Endodermal cell (in vitro differentiated cells): ENCODE measurements around the gene MTIF3. TPM values are rescaled to one million over a fixed set of nuclear protein-coding genes. Genes with fewer than 3 reads are reported as not detected.

Source experiments
- DNase-seq: peaks from one replicate; pipeline ENCODE4 v3.0.0-alpha.2; 2017
- H3K27ac ChIP-seq: 2 replicates; pipeline ENCODE4 v1.5.1; 2013; ENCODE audit warnings: mild to moderate bottlenecking, low read depth, low read length, moderate library complexity
- H3K27me3 ChIP-seq: 2 replicates; pipeline ENCODE4 v1.6.1; 2013; ENCODE audit warnings: mild to moderate bottlenecking, low read length, moderate library complexity; ENCODE audit not compliant: insufficient read depth, control insufficient read depth, poor library complexity, severe bottlenecking
- H3K36me3 ChIP-seq: 2 replicates; pipeline ENCODE4 v1.7.0; 2013; ENCODE audit warnings: mild to moderate bottlenecking, low read length, moderate library complexity; ENCODE audit not compliant: control insufficient read depth, insufficient read depth
- H3K4me1 ChIP-seq: one replicate; pipeline ENCODE4 v1.7.0; 2013; ENCODE audit warnings: low read length; ENCODE audit not compliant: control insufficient read depth, insufficient read depth
- H3K4me3 ChIP-seq: 2 replicates; pipeline ENCODE4 v1.5.1; 2013; ENCODE audit warnings: mild to moderate bottlenecking, low read length, moderate library complexity
- H3K9ac ChIP-seq: 2 replicates; pipeline ENCODE4 v1.6.1; 2013; ENCODE audit warnings: mild to moderate bottlenecking, low read length, moderate library complexity; ENCODE audit not compliant: poor library complexity, severe bottlenecking; ENCODE audit errors: extremely low read depth
- H3K9me3 ChIP-seq: 2 replicates; pipeline ENCODE4 v1.6.1; 2013; ENCODE audit warnings: mild to moderate bottlenecking, low read length, moderate library complexity; ENCODE audit not compliant: control insufficient read depth
- H3K27ac Mint-ChIP-seq: 2 replicates; pipeline ENCODE4 v1.8.0; 2020; ENCODE audit warnings: mixed read lengths
- H3K27me3 Mint-ChIP-seq: 2 replicates; pipeline ENCODE4 v1.8.0; 2021; ENCODE audit warnings: mild to moderate bottlenecking, mixed read lengths; ENCODE audit not compliant: insufficient read depth
- H3K36me3 Mint-ChIP-seq: 2 replicates; pipeline ENCODE4 v1.8.0; 2020; ENCODE audit warnings: low read depth, mixed read lengths
- H3K4me1 Mint-ChIP-seq: 2 replicates; pipeline ENCODE4 v1.8.0; 2020; ENCODE audit warnings: mixed read lengths
- H3K4me3 Mint-ChIP-seq: 2 replicates; pipeline ENCODE4 v1.8.0; 2020; ENCODE audit warnings: mild to moderate bottlenecking, moderate library complexity, mixed read lengths
- H3K9me3 Mint-ChIP-seq: 2 replicates; pipeline ENCODE4 v1.8.0; 2020; ENCODE audit warnings: mild to moderate bottlenecking, mixed read lengths
- CTCF ChIP-seq: fragments of 200-600 bp; sonication (generic); conservative IDR thresholded peaks from 2 replicates; pipeline ENCODE4 v1.5.0; 2021; ENCODE audit warnings: antibody characterized with exemption, mild to moderate bottlenecking
- WGBS, 2 experiments: methylation state at CpG; one replicate each; pipeline versions ENCODE4 v1.1.5 to v1.1.7; 2013; ENCODE audit warnings: missing lambda C conversion rate in 2 of 2, mixed read lengths in 1 of 2; ENCODE audit not compliant: insufficient coverage in 1 of 2, insufficient read length in 1 of 2; 5-methylcytosine and 5-hydroxymethylcytosine counted together
- total RNA-seq, 2 donors: library from RNA; stranded (reverse); fragmentation: NEBNext Ultra II Directional in 1 of 2; extraction: Animal tissue kit (Norgen Biotek cat#: 25700) in 1 of 2; gene quantifications; 2 replicates in 1 of 2; 3 replicates in 1 of 2; pipeline ENCODE4 v1.2.1, GENCODE V29; 2021

Gene MTIF3
- total RNA-seq, 2 donors from 2014 or later: 35.0 to 46.8 TPM

GRCh38 chr13:27442071-27442647 lies 8.2 kb downstream of the MTIF3 start:
- Histone ChIP-seq H3K9ac (no peak overlapping the region), H3K27ac (no peak overlapping the region), H3K36me3 (peaks cover 15% of the 10 kb centered on the region), H3K4me1 (no peaks in the 10 kb centered on the region), H3K9me3 (no peaks in the 10 kb centered on the region), H3K27me3 (no peaks in the 10 kb centered on the region), H3K4me3 (no peak overlapping the region)
- H3K9me3 Mint-ChIP-seq: no peaks in the 10 kb centered on the region
- peaks cover under 1% of the 10 kb centered on the region for H3K4me1 Mint-ChIP-seq
- WGBS, 2 experiments: 88 to 90% methylated on average over 12 to 15 of the region's 15 CpGs
- TF ChIP-seq CTCF: no peak
- no peaks in the 10 kb centered on the region for H3K27me3 Mint-ChIP-seq
- no peak overlapping the region for H3K4me3 Mint-ChIP-seq
- no peak overlapping the region for H3K27ac Mint-ChIP-seq
- no peak for DNase-seq
- H3K36me3 Mint-ChIP-seq: peaks cover 19% of the 10 kb centered on the region

GRCh38 chr13:27440408-27440807 lies 10.0 kb downstream of the MTIF3 start:
- no peak overlapping the region for H3K4me3 ChIP-seq
- H3K4me1 Mint-ChIP-seq: no peaks in the 10 kb centered on the region
- peaks cover 25% of the 10 kb centered on the region for H3K36me3 ChIP-seq
- no peaks in the 10 kb centered on the region for H3K9me3 ChIP-seq
- no peak overlapping the region for H3K27ac Mint-ChIP-seq
- H3K27me3 ChIP-seq: no peaks in the 10 kb centered on the region
- H3K27ac ChIP-seq: no peak overlapping the region
- H3K4me3 Mint-ChIP-seq: no peak overlapping the region
- no peak overlapping the region for H3K9ac ChIP-seq
- WGBS, 2 experiments: 90 to 94% methylated on average over 1 of the region's 1 CpG
- TF ChIP-seq CTCF: no peak
- DNase-seq: no peak
- peaks cover 30% of the 10 kb centered on the region for H3K36me3 Mint-ChIP-seq
- no peaks in the 10 kb centered on the region for H3K4me1 ChIP-seq
- H3K9me3 Mint-ChIP-seq: no peaks in the 10 kb centered on the region
- no peaks in the 10 kb centered on the region for H3K27me3 Mint-ChIP-seq

- Histone ChIP-seq H3K4me1 (no peaks in the 10 kb centered on the region), H3K9me3 (no peaks in the 10 kb centered on the region), H3K36me3 (peaks cover 55% of the 10 kb centered on the region), H3K4me3 (no peak overlapping the region), H3K27ac (no peak overlapping the region), H3K27me3 (no peaks in the 10 kb centered on the region), H3K9ac (no peak overlapping the region)
- no peaks in the 10 kb centered on the region for H3K9me3 Mint-ChIP-seq
- no peak for TF ChIP-seq CTCF
- H3K27ac Mint-ChIP-seq: no peak overlapping the region
- DNase-seq: no peak
- 83 to 99% methylated on average over 1 to 2 of the region's 2 CpGs for WGBS, 2 experiments
- H3K4me3 Mint-ChIP-seq: no peak overlapping the region
- H3K4me1 Mint-ChIP-seq: no peaks in the 10 kb centered on the region
- no peaks in the 10 kb centered on the region for H3K27me3 Mint-ChIP-seq
- peaks cover 58% of the 10 kb centered on the region for H3K36me3 Mint-ChIP-seq
Measured at GRCh38 chr13:27437126-27437525, 13.2 kb downstream of the MTIF3 start.
